D721Med (cell line): ENCODE results near the gene POLR3K.
"Not testable (repeated sequence)": the region's sequence is repeated elsewhere in the genome, so short reads cannot be mapped to it uniquely, and the experiment has no call there.

ENCODE experiments used
- DNase-seq: peaks from one replicate; pipeline ENCODE4 v3.0.0; 2011; ENCODE audit warnings: low spot score; ENCODE audit not compliant: insufficient read length
- FAIRE-seq: peaks from 2 replicates; lab custom pipeline; 2011; peaks lifted over from hg19 to GRCh38; lab: Jason Lieb, UNC
- TF ChIP-seq, protein P1 (sequence below): IDR thresholded peaks from 2 replicates; pipeline ENCODE4 v1.5.1; 2012; ENCODE audit warnings: mild to moderate bottlenecking, control low read depth; ENCODE audit not compliant: insufficient read depth; ENCODE audit errors: missing control alignments

POLR3K gene

DNA sequence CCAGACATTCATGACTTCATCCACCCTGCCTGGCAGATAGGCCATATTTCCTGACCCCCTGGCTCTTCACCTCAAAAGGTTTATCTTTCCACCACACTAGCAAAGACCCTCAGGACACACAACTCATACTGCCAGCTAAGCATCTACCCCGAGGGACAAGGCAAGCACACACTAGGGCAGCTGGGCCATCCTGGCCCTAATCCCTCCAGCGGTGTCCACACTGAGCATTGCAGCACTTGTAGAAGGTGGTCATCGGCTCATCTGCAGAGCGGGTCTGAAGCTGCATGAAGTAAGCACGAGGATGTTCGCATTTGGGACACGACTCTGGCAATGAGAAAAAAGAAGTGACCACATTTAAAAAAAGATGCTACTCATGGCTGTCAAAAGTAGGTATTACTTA, 6.2 kb downstream of the POLR3K start:
- TF ChIP-seq, protein P1, sequence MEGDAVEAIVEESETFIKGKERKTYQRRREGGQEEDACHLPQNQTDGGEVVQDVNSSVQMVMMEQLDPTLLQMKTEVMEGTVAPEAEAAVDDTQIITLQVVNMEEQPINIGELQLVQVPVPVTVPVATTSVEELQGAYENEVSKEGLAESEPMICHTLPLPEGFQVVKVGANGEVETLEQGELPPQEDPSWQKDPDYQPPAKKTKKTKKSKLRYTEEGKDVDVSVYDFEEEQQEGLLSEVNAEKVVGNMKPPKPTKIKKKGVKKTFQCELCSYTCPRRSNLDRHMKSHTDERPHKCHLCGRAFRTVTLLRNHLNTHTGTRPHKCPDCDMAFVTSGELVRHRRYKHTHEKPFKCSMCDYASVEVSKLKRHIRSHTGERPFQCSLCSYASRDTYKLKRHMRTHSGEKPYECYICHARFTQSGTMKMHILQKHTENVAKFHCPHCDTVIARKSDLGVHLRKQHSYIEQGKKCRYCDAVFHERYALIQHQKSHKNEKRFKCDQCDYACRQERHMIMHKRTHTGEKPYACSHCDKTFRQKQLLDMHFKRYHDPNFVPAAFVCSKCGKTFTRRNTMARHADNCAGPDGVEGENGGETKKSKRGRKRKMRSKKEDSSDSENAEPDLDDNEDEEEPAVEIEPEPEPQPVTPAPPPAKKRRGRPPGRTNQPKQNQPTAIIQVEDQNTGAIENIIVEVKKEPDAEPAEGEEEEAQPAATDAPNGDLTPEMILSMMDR = no peak
- no peak for DNase-seq
- no peak for FAIRE-seq

DNA sequence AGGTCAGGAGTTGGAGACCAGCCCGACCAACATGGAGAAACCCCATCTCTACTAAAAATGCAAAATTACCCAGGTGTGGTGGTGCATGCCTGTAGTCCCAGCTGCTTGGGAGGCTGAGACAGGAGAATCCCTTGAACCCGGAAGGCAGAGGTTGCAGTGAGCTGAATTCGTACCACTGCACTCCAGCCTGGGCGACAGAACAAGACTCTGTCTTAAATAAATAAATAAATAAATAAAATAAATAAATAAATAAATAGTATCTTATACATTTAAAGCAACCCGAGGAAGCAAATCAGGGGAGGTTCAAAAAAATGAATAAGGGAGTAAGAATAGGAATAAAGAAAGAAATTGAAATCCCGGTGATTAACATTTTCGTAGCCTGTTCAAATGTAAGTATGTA, 6.9 kb downstream of the POLR3K start:
- not testable (repeated sequence) for DNase-seq, FAIRE-seq

DNA sequence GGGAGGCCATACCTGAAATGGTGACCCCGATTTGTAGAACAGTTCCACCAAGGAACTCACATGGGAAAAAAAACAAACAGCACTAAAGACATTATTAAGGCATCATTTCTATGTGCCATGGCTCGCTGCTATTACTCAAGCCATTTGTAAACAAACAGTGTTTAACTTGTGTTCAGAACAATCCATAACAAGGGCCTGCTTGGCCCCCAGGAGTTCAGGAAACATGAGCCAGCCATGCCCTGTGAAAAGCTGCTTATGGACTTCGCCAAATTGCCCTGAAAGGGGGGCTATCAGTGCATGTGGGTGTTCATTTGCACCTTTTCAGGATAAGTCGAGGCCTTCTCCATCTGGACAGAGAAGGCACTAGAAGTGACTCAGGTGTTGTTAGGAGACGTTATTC, 8.0 kb downstream of the POLR3K start:
- DNase-seq (no peak), FAIRE-seq (no peak)
- TF ChIP-seq, protein P1 = no peak

DNA sequence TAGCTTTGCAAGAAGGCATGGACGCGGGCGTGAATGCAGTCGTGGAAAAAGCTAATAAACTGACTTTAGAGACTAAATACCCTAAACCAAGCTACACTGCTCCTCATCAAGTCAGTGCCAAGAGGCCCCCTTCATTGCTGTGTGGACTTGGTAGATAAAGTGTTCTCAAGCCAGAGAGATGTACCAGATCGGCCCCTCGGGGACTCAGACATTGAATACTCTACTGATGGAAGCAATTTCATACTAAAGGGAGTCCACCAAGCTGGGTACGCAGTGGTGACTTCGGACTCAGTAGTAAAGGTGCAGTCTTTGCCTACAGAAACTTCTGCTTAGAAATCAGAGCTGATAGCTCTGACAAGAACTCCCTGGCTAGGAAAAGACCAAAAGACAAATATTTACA, 8.8 kb downstream of the POLR3K start:
- DNase-seq (no peak), FAIRE-seq (no peak)
- TF ChIP-seq, protein P1 = no peak

DNA sequence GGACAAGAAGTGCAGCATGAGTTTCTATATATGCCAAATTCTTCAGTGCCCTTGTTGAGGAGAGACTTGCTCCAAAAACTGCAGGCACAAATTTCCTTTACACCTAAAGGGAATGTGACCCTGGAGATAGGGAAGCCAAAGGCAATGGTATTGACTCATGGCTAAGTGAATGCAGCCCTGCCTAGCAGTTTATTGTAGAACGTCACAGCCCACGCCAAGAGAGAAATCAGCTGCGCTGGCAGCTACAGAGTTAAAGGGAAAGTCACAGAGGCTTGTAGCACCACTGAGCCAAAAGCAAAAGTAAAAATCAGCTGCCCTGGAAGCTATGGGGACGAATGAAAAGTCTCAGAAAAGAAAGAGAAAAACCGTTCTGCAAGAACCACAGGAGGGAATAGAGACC, 10.1 kb downstream of the POLR3K start:
- FAIRE-seq (no peak), DNase-seq (no peak)
- TF ChIP-seq, protein P1 = no peak

DNA sequence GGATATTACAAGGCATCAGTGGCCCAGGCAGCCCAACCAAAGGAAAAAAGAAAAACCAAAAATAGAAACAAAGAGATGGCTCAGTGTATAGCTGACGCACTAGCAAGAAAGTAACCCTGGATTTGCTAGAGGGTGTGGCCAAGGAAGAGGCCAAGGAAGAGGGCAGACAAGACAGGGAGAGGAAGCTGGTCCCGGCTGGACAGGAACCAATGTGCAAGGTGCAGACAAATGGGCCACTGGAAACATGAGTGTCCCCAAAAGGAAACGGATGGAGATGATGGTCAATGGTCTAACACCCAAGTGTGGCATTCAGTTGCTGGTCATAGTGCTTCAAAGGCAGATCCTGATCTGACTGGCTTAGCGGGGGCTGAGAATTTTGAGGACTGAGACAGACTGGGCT, 10.7 kb downstream of the POLR3K start:
- DNase-seq (no peak), FAIRE-seq (no peak)
- TF ChIP-seq, protein P1 = no peak

DNA sequence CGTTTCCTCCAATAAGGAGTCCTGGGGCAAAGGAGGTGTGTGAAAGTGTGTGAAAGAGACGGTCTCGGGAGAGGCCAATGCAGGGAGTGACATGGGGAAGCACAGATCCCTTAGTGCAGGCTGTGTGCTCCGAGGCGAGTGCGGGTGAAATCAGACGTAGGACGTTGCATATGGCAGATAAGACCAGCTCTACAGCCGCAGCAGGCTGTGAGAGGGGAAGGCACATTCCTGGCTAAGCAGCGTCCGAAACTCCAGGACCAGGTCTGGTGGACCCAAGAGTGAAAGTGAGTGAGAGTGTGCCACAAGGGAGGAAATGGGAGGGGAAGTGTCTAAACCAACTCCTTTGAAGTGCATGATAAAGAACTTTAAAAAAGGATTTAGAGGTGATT, 11.3 kb downstream of the POLR3K start:
- DNase-seq (no peak), FAIRE-seq (no peak)
- TF ChIP-seq, protein P1 = no peak

DNA sequence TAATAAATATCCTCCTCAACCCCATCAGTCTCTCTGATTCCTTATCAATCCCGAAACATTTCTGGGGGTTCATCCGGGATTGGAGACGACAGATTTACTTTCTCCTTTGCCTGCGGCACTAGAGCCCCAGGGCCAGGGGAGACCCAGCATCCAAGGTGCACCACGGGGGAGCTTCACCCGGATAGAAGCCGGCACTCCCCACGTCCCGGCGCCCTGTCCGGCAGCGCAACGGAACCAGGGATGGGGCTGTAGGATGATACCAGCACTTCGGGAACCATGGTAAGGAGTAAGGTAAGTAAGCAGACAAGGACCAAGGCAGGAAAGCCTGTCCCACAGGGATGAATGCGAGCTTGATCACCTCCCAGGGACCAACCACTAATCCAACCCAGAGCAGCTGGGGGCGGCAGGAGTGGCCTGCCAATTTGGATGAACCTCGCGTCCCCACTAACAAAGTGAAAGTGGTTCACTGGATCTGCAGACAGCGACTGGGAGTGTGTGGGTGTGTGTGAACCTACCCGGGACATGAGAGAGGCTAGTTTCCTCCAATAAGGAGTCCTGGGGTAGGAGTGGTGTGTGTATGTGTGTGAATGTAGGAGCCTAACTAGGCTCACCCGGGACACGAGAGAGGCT, 11.9 kb downstream of the POLR3K start:
- DNase-seq (no peak), FAIRE-seq (no peak)
- TF ChIP-seq, protein P1 = no peak
